GM19452 (cell line): Measurements from ENCODE around the gene ZNF511.

Source experiments
- ATAC-seq: cut with Tn5 transposase; IDR thresholded peaks from one replicate; pipeline ENCODE4 v1.9.1; 2021; ENCODE audit not compliant: unreplicated experiment

Gene ZNF511

DNA sequence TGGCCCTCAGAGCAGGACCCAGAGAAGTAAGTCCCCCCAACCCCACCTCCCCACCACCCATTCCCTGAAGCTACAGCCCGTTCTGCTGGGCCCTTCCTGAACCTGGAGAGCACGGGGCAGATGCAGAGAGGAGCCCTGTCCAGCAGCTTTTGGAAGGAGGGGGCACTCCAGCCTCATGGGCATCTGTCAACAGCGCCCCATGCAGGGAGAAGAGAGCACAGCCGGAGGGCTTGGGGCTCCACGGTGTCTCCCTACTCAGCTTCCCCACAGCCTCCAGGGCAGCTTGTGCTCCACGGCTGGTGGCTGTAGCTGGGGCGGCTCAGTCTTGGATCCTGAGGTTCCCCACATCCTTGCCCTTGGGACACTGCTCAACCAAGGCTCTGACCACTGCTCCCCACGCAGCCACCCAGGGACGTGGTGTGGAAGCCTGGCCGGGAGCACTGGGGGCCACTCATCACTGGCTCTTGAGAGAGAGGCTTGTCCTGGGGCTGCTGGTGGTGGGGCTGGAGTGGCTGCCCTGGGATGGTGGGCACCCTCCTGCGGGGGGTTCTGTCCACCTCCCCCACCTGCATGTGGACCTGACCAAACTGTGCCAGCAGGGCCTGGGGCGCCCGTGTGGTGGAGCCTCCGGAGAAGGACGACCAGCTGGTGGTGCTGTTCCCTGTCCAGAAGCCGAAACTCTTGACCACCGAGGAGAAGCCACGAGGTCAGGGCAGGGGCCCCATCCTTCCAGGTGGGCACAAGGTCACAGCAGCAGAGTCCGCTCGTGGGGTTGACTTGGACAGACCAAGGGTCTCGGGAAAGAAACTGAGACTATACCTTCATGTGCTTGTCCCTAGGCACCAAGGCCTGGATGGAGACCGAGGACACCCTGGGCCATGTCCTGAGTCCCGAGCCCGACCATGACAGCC lies 42.9 kb downstream of the ZNF511 start:
- no peak for ATAC-seq

DNA sequence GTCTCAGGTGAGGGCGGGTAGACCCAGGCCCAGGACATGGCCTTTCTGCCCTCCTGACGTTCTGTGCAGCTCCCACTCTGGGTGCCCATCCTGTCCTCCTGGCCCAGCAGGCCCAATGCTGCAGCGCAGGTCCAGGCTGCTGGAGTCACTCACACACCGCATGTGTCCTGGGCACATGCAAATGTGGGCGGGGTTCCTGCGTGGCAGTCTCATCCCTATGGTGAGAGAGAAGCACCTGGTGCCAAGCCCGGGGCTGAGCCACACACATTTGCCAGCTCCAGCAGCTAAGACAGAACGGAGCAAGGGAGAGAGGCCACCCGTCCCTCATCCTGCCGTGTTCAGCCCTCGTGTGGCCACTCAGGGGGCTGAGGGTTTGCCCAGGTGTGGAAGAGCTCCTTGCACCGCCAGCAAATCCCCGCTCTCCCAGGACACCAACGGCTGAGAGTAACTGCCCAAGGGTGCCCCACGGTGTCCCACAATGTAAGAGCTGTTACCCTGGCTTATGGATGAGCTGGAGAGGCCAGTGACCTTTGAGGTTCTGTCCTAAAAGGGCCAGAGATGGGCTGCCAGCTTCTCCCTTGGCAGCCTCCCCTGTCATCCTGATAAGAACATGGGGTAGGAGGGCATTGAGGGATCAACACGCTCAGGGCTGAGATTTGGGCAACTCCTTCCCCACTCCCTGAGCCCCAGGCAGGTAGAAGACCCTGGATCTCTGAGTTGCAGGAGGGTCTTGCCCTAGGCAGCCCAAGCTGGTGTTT lies 44.7 kb downstream of the ZNF511 start:
- ATAC-seq = no peak

DNA sequence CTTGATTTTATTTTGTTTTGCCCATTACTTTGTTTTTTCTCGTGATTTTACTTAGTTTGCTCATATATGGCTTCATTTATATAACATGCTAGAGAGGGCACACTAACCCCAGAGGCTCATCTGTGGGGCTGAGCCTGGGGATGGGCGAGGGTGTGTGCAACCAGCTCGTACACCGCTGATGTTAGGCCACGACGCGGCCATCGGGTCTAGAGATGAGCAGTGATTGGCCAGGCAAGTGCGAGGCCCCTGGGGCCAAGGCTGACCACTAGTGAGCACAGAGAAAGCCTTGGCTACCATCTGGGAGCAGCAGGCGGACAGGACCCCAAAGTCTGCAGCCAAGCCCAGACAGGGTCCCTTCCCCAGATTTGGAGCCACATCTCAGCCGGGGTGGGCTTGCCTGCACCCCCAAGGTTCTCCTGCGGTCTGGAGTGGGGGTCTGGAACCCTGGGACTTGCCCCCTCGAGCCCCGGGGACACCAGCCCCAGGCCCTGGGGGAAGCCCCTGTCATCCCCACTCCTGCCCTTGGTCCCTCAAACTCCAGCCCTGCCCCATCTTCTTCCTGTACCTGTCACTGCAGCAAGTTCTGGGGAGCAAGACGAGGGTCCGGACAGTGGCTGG lies 45.4 kb downstream of the ZNF511 start:
- no peak for ATAC-seq

DNA sequence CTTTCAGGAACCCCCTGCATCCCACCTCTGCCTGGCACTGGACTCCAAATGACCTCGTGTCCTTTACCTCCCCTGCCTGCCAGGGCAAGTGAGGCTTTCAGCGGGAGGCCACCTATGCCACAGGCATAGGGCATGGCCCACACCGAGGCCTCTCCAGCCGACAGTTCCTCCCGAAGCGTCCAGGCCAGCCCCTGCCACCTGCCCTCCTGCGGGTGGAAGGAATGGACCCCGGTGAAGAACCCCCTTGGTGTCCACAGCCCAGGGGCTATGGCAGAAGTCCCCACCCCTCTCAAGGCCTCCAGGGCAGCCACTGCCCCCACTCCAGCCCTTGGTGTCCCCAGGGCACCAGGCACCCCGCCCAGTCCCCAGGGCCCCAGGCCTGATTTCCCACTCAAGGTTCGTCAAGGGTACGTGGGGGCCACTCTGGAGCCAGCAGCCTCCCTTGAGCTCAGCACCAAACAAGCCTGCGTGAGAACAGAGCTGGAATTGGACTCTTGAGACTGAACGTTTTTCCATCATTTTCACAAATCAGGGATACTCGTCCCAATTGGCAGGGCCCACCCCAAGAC lies 46.0 kb downstream of the ZNF511 start:
- ATAC-seq = no peak

DNA sequence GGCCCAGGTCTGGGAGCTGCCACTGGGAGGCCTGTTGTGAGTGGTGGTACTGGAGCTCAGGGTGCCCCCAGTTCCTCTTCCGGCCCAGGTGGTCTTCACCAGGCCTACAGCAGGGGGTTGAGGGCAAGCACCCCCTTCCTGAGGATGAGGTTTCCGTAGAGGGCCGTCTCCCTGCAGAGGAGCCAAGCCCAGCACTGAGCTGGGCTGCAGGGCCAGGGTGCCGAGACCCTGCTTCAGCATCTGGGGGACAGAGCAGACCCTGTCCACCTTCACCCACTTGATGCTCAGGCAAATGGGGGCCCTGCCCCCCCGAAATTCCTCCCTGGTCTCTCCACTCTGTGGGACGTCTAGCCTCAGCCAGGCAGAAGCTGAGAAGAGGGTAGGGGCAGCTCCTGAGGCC lies 46.6 kb downstream of the ZNF511 start:
- no peak for ATAC-seq

DNA sequence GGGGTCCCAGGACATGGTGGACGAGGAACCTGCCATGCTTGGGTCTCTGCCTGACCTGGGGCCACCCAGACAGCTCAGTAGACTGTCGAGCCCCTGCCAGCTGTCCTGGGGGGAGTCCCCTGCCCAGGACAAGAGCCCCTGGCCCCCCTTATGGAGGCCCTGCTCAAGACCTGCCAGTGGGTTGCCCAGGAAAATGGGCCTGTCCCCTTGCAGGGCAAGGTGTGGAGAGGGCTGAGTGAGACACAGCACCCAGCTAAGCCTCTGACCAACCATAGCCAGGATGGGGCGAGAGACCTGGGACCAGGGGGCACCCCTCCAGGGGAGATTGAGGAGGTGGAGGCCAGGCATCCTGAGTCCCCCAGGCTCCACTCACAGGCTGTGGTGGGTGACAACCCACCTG lies 47.3 kb downstream of the ZNF511 start:
- ATAC-seq = no peak

DNA sequence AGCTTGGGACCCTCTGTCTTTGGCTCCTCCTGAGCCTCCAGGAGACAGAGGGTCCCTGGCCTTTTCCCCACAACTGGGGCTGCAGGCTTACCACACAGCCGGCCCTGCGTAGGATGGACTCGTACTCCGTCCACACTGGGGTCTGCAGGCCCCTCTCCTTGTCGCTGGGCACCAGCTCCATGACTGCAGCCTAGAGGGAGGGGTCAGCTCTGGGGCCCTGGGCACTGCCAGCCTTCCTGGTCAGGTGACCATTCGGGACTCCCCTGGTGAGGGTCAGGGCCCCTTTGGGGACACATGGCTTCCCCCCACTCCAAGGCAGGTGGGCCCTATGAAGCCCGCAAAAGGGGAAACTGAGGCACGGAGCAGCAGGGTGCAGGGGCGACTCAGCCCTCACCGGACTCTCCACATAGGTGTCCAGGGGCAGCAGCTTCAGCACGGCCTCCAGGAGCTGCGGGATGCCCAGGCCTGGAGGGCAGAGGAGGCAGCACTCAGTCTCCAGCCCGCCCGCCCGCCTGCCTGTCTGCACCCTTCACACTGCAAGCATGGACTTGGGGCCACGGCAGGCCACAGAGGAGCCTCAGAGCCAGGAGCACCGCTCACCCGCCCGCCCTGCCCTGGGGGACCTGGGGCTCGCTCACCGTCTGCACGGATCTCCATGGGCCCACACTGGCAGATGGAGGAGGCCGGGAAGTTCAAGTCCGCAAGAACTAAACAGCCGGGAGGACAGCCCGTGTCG lies 48.0 kb downstream of the ZNF511 start:
- no peak for ATAC-seq

DNA sequence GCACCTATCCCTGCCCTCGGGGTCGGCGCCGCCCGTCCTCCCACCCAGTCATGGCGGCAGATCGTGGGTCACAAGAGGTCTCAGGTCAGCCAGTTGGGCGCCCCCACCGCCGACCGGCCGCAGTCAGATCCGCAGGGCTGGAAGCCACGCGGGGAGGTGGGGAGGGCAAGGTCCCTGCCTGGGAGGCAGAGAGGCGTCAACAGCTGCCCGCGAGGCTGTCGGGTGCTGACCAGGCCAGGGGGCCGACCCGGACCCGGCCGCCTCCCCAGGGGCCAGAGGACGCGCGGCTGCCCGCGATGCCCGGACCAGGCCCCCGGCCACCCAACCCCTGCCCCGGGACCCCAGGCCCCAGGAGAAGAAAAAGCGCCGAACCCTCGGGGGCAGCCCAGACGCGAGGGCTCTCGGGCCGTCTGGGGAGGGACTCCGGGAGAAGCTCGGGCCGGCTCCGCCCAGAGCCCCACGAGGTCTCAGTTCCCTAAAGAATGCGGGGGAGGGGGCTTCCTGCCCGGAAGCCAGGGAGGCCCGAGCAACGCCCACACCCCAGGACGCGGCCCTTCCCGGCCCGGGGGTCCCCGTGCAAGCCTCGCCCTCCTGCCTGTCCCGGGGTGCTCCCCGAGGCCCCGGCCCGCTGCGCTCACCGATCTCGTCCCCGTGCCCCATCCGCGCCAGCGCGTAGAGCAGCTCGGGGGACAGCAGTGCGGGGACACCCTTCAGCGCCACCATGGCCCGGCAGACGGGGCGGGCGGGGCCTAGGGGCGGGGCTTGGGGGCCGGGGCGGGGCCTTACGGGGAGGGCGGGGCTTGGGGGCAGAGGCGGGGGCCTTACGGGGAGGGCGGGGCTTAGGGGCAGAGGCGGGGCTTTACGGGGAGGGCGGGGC lies 48.8 kb downstream of the ZNF511 start, which contains the start of gene FUOM:
Gene FUOM (minus strand): TSS at position 735 of the 877 bp plus-strand sequence. CDS start 12 bp downstream, at position 723.
- ATAC-seq = peak; percentile 66

DNA sequence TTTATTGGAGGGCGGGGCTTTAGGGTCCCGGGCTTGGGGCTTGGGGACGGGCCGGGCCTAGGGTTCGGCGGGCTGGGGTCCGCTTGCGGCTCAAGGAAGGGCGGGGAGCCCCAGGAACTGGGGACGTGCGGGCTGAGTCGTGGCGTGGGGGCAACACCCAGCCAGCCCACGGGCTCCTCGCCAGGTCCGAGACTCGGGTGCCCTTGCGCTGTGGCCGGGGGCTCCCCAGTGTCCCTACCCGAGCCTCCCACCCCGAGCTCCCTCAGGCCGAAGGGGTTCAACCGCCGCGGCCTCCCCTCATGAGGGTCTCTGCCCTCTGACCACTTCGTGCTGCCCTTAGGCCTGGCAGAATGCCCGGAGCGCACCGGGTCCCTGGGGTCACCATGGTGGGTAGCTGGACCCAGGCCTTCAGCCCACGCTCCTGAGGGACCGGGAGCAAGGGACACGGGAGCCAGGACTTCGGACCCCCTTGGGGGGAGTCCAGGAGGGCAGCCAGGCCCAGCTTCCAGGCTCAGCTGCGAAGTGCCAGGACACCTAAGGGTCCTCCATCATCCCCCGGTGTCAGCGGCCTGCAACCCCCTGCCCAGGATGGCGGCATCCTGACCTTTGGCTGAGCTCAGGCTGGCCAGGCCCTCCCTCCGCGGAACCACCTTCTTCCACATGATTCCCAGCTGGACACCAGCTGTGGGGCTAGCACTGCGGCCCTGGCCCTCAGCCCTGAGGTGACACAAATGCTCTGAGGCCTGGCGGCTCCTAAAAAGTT lies 49.6 kb downstream of the ZNF511 start:
- ATAC-seq = no peak

DNA sequence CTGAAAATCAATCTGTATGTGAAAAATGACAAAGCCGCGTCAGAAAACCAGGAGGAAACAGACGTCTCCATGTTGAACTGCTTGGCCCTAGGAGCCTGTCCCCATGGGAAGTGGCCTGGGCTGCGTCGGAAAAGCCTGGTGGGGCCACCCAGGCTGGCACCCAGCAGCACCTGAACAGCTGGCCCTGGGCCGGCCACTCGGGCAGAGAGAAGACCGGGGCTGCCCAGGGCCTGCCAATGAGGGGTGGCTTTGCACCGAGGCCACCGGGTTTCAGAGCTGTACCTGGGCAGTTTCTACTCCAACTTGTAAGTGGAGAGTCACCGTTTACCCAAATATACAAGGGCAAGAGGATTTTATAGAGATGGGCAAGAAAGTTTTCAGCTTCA lies 50.2 kb downstream of the ZNF511 start:
- no peak for ATAC-seq

DNA sequence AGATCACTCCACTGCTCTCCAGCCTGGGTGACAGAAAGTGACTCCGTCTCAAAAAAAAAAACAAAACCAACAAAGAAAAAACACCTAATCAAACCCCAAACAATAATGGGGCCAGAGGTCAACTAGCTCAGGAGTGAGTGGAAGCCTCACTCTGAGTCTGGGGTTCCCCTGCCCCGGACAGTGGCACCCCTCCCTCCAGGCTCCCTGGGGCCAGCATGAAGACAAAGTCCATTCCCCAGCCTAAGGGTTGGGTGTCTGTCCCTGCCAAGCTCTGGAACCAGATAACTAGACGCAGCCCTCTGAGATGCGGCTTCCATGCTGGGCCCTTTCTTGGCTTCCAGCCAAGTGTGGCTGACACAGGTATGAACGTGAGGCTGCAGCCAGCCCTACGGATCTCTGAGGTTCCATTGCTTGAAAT lies 50.8 kb downstream of the ZNF511 start:
- ATAC-seq = no peak

DNA sequence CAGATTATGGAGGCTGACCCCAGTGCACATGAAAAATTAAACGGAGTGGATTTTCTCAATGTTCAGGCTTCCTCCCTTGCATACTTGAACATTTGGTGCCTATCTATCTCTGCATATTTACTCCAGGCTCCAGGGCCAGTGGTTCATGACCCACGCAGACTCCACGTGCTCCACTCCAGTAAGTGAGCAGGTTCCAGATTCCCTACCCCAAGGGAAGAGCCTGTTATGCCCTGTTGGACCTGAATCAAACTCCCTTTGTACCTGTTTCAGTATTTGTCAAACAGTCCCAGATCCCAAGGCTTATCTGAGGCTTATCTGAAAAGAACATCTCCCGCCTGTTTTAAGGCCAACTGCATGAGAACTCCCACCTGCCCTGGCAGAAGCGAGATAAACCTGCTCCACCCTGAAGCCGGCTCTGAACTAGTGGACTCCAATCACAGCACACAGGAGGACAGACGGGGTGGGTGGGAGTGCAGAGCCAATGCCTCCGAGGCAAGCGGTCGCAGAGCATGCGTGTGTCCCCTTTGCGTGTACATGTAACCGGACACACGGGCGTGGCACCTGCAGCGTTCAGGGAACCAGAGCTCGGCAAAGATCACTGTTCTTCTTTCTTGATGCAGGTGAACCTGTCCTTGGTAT lies 51.4 kb downstream of the ZNF511 start:
- no peak for ATAC-seq

DNA sequence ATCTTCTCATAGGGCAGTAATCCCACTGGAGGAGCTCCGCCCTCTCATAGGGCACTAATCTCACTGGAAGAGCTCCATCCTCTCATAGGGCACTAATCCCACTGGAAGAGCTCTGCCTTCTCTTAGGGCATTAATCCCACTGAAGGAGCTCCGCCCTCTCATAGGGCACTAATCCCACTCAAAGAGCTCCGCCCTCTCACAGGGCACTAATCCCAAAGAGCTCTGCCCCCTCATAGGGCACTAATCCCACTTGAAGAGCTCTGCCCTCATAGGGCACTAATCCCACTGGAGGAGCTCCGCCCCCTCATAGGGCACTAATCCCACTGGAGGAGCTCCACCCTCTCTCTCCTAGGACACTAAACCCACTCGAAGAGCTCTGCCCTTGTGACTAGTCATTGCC lies 52.5 kb downstream of the ZNF511 start:
- no peak for ATAC-seq

DNA sequence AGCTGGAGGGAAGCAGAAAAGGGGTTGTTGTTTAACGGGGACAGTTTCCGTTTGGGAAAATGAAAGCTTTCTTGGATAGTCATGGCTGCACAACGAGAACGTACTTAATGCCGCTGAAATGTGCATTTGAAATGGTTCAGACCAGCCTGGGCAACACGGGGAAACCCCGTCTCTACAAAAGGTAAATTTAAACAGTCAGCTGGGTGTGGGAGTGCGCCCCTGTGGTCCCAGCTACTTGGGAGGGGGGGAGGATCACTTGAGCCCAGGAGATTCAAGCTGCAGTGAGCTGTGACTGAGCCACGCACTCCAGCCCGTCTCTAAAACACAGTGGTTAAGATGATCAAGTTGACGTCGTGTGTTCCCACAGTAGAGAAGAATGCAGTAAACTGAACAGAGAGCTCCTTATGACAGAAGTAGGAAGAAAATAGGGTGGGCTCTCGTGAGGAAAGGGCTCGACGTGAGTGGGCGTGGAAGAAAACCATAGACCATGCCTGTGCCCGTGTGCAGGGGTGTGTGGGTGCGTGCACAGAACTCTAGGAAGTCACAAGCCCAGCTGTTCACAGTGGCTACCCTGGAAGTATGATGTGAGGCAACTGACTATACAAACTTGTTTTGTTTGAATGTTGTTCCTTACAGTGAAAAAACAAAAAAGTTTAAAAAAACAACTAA lies 53.2 kb downstream of the ZNF511 start:
- ATAC-seq = no peak
